Measurements from ENCODE around the gene C1orf167. TPM values are rescaled to one million over a fixed set of nuclear protein-coding genes. Genes with fewer than 3 reads are reported as not detected.
A peak's percentile ranks its signal among the peaks of the same experiment; 100 is the strongest.
"Not testable (repeated sequence)": the region's sequence is repeated elsewhere in the genome, so short reads cannot be mapped to it uniquely, and the experiment has no call there.

C1orf167 gene
- total RNA-seq, 2 experiments from 2014 or later = not detected

- CTCF ChIA-PET = interaction anchor here (0.6 to 1.0 kb wide), 2 partner anchors 72 to 161 kb away, joined by 3 read pairs; no protein-coding TSS in a partner anchor
- Mint-ChIP-seq H3K4me1 (ENCODE audit: low read depth) (peaks cover 51% of the 10 kb centered on the region), H3K27me3 (ENCODE audit: low read depth) (no peaks in the 10 kb centered on the region), H3K4me3 (peak overlapping the region; percentile 69), H3K9me3 (no peaks in the 10 kb centered on the region), H3K27ac (peak overlapping the region; percentile 38), H3K36me3 (ENCODE audit: low read depth) (peaks cover 10% of the 10 kb centered on the region)
- intact Hi-C loops (cut with micrococcal nuclease) = no loop called here
- DNase-seq = peak; percentile 84
Measured at GRCh38 chr1:11802973-11803885, 41.2 kb downstream of the C1orf167 start.

- Mint-ChIP-seq H3K4me1 (ENCODE audit: low read depth) (peaks cover 56% of the 10 kb centered on the region), H3K27ac (peak overlapping the region; percentile 58), H3K4me3 (peak overlapping the region; percentile 99), H3K36me3 (ENCODE audit: low read depth) (peaks cover 11% of the 10 kb centered on the region)
- H3K9me3 Mint-ChIP-seq; DNase-seq; intact Hi-C loops (cut with micrococcal nuclease); H3K27me3 Mint-ChIP-seq (ENCODE audit: low read depth): not testable (repeated sequence)
- CTCF ChIA-PET = interaction anchor here (1.0 kb wide), 1 partner anchor 162 kb away, joined by 3 read pairs; no protein-coding TSS in a partner anchor
Measured at GRCh38 chr1:11803924-11804665, 42.1 kb downstream of the C1orf167 start.

- Mint-ChIP-seq H3K36me3 (ENCODE audit: low read depth) (peaks cover 15% of the 10 kb centered on the region), H3K9me3 (no peaks in the 10 kb centered on the region), H3K4me3 (peak overlapping the region; percentile 99), H3K4me1 (ENCODE audit: low read depth) (peaks cover 59% of the 10 kb centered on the region), H3K27me3 (ENCODE audit: low read depth) (no peaks in the 10 kb centered on the region), H3K27ac (peak overlapping the region; percentile 59)
- CTCF ChIA-PET = no interaction called here
- intact Hi-C loops (cut with micrococcal nuclease) = loop anchor here (1.0 to 5.0 kb wide), 4 partner anchors 153 to 745 kb away; partner anchors contain the start of genes FBXO2, FBXO44, MFN2 and MTOR
- peak; percentile 50 for DNase-seq
Measured at GRCh38 chr1:11804666-11805421, 42.9 kb downstream of the C1orf167 start.

- Mint-ChIP-seq H3K4me3 (peak within 1 kb of the TSS; percentile 99), H3K9me3 (no peaks in the 10 kb centered on the region), H3K36me3 (ENCODE audit: low read depth) (peaks cover 16% of the 10 kb centered on the region), H3K27me3 (ENCODE audit: low read depth) (no peaks in the 10 kb centered on the region), H3K27ac (peak within 1 kb of the TSS; percentile 96), H3K4me1 (ENCODE audit: low read depth) (peaks cover 59% of the 10 kb centered on the region)
- DNase-seq = peak; percentile 99
- intact Hi-C loops (cut with micrococcal nuclease) = loop anchor here (1.0 to 5.0 kb wide), 7 partner anchors 69 to 745 kb away; partner anchors contain the start of genes AGTRAP, FBXO2, FBXO44 and MFN2
- CTCF ChIA-PET = interaction anchor here (0.9 to 1.6 kb wide), 4 partner anchors 20 to 768 kb away, joined by 3 to 5 read pairs (median 4); no protein-coding TSS in a partner anchor
Measured at GRCh38 chr1:11805422-11806306, 43.7 kb downstream of the C1orf167 start, which contains the start of the genes CLCN6 and MTHFR. TSS of gene CLCN6 (plus strand) at chr1:11806191. CDS start at chr1:11806263, 72 bp downstream. TSS of gene MTHFR (minus strand) at chr1:11805964. CDS start at chr1:11803116, 2,848 bp downstream.

GRCh38 chr1:11806307-11806936, 44.4 kb downstream of the C1orf167 start:
- Mint-ChIP-seq H3K9me3 (no peaks in the 10 kb centered on the region), H3K4me3 (peak overlapping the region; percentile 99), H3K36me3 (ENCODE audit: low read depth) (peaks cover 15% of the 10 kb centered on the region), H3K4me1 (ENCODE audit: low read depth) (peaks cover 59% of the 10 kb centered on the region), H3K27me3 (ENCODE audit: low read depth) (no peaks in the 10 kb centered on the region), H3K27ac (peak overlapping the region; percentile 96)
- DNase-seq = peak; percentile 20
- intact Hi-C loops (cut with micrococcal nuclease) = loop anchor here (1.0 to 5.0 kb wide), 5 partner anchors 70 to 544 kb away; partner anchors contain the start of genes AGTRAP, FBXO2, FBXO44 and MIIP
- CTCF ChIA-PET = interaction anchor here (0.6 to 1.6 kb wide), 6 partner anchors 21 to 769 kb away, joined by 3 to 5 read pairs (median 4); partner anchors contain the start of gene FBXO6

- no peaks in the 10 kb centered on the region for H3K9me3 Mint-ChIP-seq
- no peaks in the 10 kb centered on the region for H3K27me3 Mint-ChIP-seq (ENCODE audit: low read depth)
- intact Hi-C loops (cut with micrococcal nuclease) = loop anchor here (2.0 to 5.0 kb wide), 3 partner anchors 70 to 545 kb away; partner anchors contain the start of genes AGTRAP, FBXO2, FBXO44 and MTOR
- CTCF ChIA-PET = interaction anchor here (0.6 to 1.6 kb wide), 4 partner anchors 95 to 157 kb away, joined by 3 to 4 read pairs (median 3); partner anchors contain the start of gene FBXO6
- peak overlapping the region; percentile 96 for H3K27ac Mint-ChIP-seq
- no peak for DNase-seq
- H3K36me3 Mint-ChIP-seq (ENCODE audit: low read depth) = peaks cover 16% of the 10 kb centered on the region
- peak overlapping the region; percentile 99 for H3K4me3 Mint-ChIP-seq
- peaks cover 56% of the 10 kb centered on the region for H3K4me1 Mint-ChIP-seq (ENCODE audit: low read depth)
Measured at GRCh38 chr1:11807133-11807532, 45.1 kb downstream of the C1orf167 start.

- Mint-ChIP-seq H3K4me1 (ENCODE audit: low read depth) (peaks cover 9% of the 10 kb centered on the region), H3K9me3 (no peaks in the 10 kb centered on the region), H3K27me3 (ENCODE audit: low read depth) (no peaks in the 10 kb centered on the region), H3K27ac (no peak overlapping the region), H3K4me3 (no peak overlapping the region), H3K36me3 (ENCODE audit: low read depth) (peaks cover 16% of the 10 kb centered on the region)
- DNase-seq = no peak
- intact Hi-C loops (cut with micrococcal nuclease) = no loop called here
- CTCF ChIA-PET = interaction anchor here (0.7 kb wide), 1 partner anchor 254 kb away, joined by 3 read pairs; no protein-coding TSS in a partner anchor
Measured at GRCh38 chr1:11813021-11813420, 51.0 kb downstream of the C1orf167 start.

- intact Hi-C loops (cut with micrococcal nuclease) = loop anchor here (5.0 kb wide), 1 partner anchor 410 kb away; no protein-coding TSS in a partner anchor
- no peak overlapping the region for H3K4me3 Mint-ChIP-seq
- no peak overlapping the region for H3K27ac Mint-ChIP-seq
- H3K9me3 Mint-ChIP-seq = no peaks in the 10 kb centered on the region
- CTCF ChIA-PET = no interaction called here
- no peaks in the 10 kb centered on the region for H3K27me3 Mint-ChIP-seq (ENCODE audit: low read depth)
- no peak for DNase-seq
- H3K4me1 Mint-ChIP-seq (ENCODE audit: low read depth) = no peaks in the 10 kb centered on the region
- peaks cover 11% of the 10 kb centered on the region for H3K36me3 Mint-ChIP-seq (ENCODE audit: low read depth)
Measured at GRCh38 chr1:11817192-11817591, 55.2 kb downstream of the C1orf167 start.

GRCh38 chr1:11822091-11822490, 60.1 kb downstream of the C1orf167 start:
- no peak for DNase-seq
- Mint-ChIP-seq H3K36me3 (ENCODE audit: low read depth) (peaks cover 10% of the 10 kb centered on the region), H3K4me3 (no peak overlapping the region), H3K27me3 (ENCODE audit: low read depth) (no peaks in the 10 kb centered on the region), H3K27ac (no peak overlapping the region), H3K9me3 (no peaks in the 10 kb centered on the region), H3K4me1 (ENCODE audit: low read depth) (no peaks in the 10 kb centered on the region)
- CTCF ChIA-PET = interaction anchor here (0.7 kb wide), 1 partner anchor 126 kb away, joined by 3 read pairs; no protein-coding TSS in a partner anchor
- intact Hi-C loops (cut with micrococcal nuclease) = no loop called here

GRCh38 chr1:11823366-11824137, 61.6 kb downstream of the C1orf167 start:
- Mint-ChIP-seq H3K4me1 (ENCODE audit: low read depth) (no peaks in the 10 kb centered on the region), H3K9me3 (no peaks in the 10 kb centered on the region), H3K36me3 (ENCODE audit: low read depth) (peaks cover 9% of the 10 kb centered on the region), H3K27ac (no peak overlapping the region), H3K4me3 (no peak overlapping the region), H3K27me3 (ENCODE audit: low read depth) (no peaks in the 10 kb centered on the region)
- DNase-seq = no peak
- intact Hi-C loops (cut with micrococcal nuclease) = no loop called here
- CTCF ChIA-PET = no interaction called here

Measured in activated naive CD4-positive, alpha-beta T cell treated with anti-CD3 and anti-CD28 coated beads for 36 hours (primary cell).